ENCODE results near the gene BANP. TPM values are rescaled to one million over a fixed set of nuclear protein-coding genes. Genes with fewer than 3 reads are reported as not detected.
"Not testable (repeated sequence)": the region's sequence is repeated elsewhere in the genome, so short reads cannot be mapped to it uniquely, and the experiment has no call there.

The BANP gene
- total and polyA plus RNA-seq, 4 donors = 7.4 to 35.6 (median 19.7) TPM

- H3K27ac ChIP-seq (ENCODE audit: low read depth in 1 of 2, low read length in 2 of 2); H3K36me3 ChIP-seq (ENCODE audit: control insufficient read depth in 1 of 2, insufficient read depth in 2 of 2, low read length in 1 of 2); H3K9me3 ChIP-seq (ENCODE audit: control insufficient read depth, low read length); intact Hi-C loops (cut with DNase I); H3K4me3 ChIP-seq (ENCODE audit: low read length in 2 of 2); DNase-seq; H3K27me3 ChIP-seq (ENCODE audit: control insufficient read depth in 1 of 2, insufficient read depth in 2 of 2, low read length in 1 of 2); ATAC-seq (ENCODE audit: low FRiP score); H3K4me1 ChIP-seq (ENCODE audit: control insufficient read depth in 1 of 2, insufficient read depth in 2 of 2, low read length in 2 of 2): not testable (repeated sequence)
- WGBS, 2 donors = 68 to 79% methylated on average over 47 to 59 of the region's 59 CpGs
Measured at GRCh38 chr16:88019041-88019820, 68.0 kb downstream of the BANP start.

GRCh38 chr16:88019821-88020515 is 68.7 kb downstream of the BANP start:
- Histone ChIP-seq H3K36me3 (ENCODE audit: control insufficient read depth in 1 of 2, insufficient read depth in 2 of 2, low read length in 1 of 2) (no peaks in the 10 kb centered on the region), H3K9me3 (ENCODE audit: control insufficient read depth, low read length) (no peaks in the 10 kb centered on the region), H3K27ac (ENCODE audit: low read depth in 1 of 2, low read length in 2 of 2) (no peak overlapping the region), H3K27me3 (ENCODE audit: control insufficient read depth in 1 of 2, insufficient read depth in 2 of 2, low read length in 1 of 2) (no peaks in the 10 kb centered on the region), H3K4me1 (ENCODE audit: control insufficient read depth in 1 of 2, insufficient read depth in 2 of 2, low read length in 2 of 2) (no peaks in the 10 kb centered on the region), H3K4me3 (ENCODE audit: low read length in 2 of 2) (no peak overlapping the region)
- intact Hi-C loops (cut with DNase I) = no loop called here
- 93 to 94% methylated on average over 23 of the region's 23 CpGs for WGBS, 2 donors
- ATAC-seq (ENCODE audit: low FRiP score) (no peak), DNase-seq (no peak)

GRCh38 chr16:88020516-88020885 is 69.3 kb downstream of the BANP start:
- Histone ChIP-seq H3K27me3 (ENCODE audit: control insufficient read depth in 1 of 2, insufficient read depth in 2 of 2, low read length in 1 of 2) (no peaks in the 10 kb centered on the region), H3K27ac (ENCODE audit: low read depth in 1 of 2, low read length in 2 of 2) (no peak overlapping the region), H3K4me3 (ENCODE audit: low read length in 2 of 2) (no peak overlapping the region), H3K9me3 (ENCODE audit: control insufficient read depth, low read length) (no peaks in the 10 kb centered on the region), H3K36me3 (ENCODE audit: control insufficient read depth in 1 of 2, insufficient read depth in 2 of 2, low read length in 1 of 2) (no peaks in the 10 kb centered on the region), H3K4me1 (ENCODE audit: control insufficient read depth in 1 of 2, insufficient read depth in 2 of 2, low read length in 2 of 2) (no peaks in the 10 kb centered on the region)
- DNase-seq = no peak
- ATAC-seq (ENCODE audit: low FRiP score) = no peak
- intact Hi-C loops (cut with DNase I) = no loop called here
- 93 to 95% methylated on average over 10 of the region's 10 CpGs for WGBS, 2 donors

- DNase-seq; H3K4me1 ChIP-seq (ENCODE audit: control insufficient read depth in 1 of 2, insufficient read depth in 2 of 2, low read length in 2 of 2); H3K27me3 ChIP-seq (ENCODE audit: control insufficient read depth in 1 of 2, insufficient read depth in 2 of 2, low read length in 1 of 2); H3K4me3 ChIP-seq (ENCODE audit: low read length in 2 of 2); H3K9me3 ChIP-seq (ENCODE audit: control insufficient read depth, low read length); intact Hi-C loops (cut with DNase I); H3K36me3 ChIP-seq (ENCODE audit: control insufficient read depth in 1 of 2, insufficient read depth in 2 of 2, low read length in 1 of 2); H3K27ac ChIP-seq (ENCODE audit: low read depth in 1 of 2, low read length in 2 of 2): not testable (repeated sequence)
- peak; percentile 20 for ATAC-seq (ENCODE audit: low FRiP score)
- WGBS, 2 donors = 84 to 87% methylated on average over 26 of the region's 26 CpGs
Measured at GRCh38 chr16:88021041-88021970, 70.1 kb downstream of the BANP start.

- DNase-seq = peak in 1 of 2 donors; percentile 22
- WGBS, 2 donors = 87 to 89% methylated on average over 23 of the region's 23 CpGs
- H3K27ac ChIP-seq (ENCODE audit: low read depth in 1 of 2, low read length in 2 of 2) = no peak overlapping the region
Measured at GRCh38 chr16:88022076-88023042, 71.1 kb downstream of the BANP start.

GRCh38 chr16:88023366-88023765 is 72.1 kb downstream of the BANP start:
- intact Hi-C loops (cut with DNase I) = no loop called here
- ATAC-seq (ENCODE audit: low FRiP score) = no peak

More at GRCh38 chr16:88022076-88023042, 71.1 kb downstream of the BANP start:
- Histone ChIP-seq H3K4me3 (ENCODE audit: low read length in 2 of 2) (no peak overlapping the region), H3K36me3 (ENCODE audit: control insufficient read depth in 1 of 2, insufficient read depth in 2 of 2, low read length in 1 of 2) (no peaks in the 10 kb centered on the region), H3K9me3 (ENCODE audit: control insufficient read depth, low read length) (no peaks in the 10 kb centered on the region), H3K4me1 (ENCODE audit: control insufficient read depth in 1 of 2, insufficient read depth in 2 of 2, low read length in 2 of 2) (no peaks in the 10 kb centered on the region), H3K27me3 (ENCODE audit: control insufficient read depth in 1 of 2, insufficient read depth in 2 of 2, low read length in 1 of 2) (no peaks in the 10 kb centered on the region)
- intact Hi-C loops (cut with DNase I) = no loop called here
- no peak for ATAC-seq (ENCODE audit: low FRiP score)

GRCh38 chr16:88023786-88024185 is 72.6 kb downstream of the BANP start:
- intact Hi-C loops (cut with DNase I) = no loop called here
- WGBS, 2 donors = 95% methylated on average over 16 of the region's 16 CpGs
- Histone ChIP-seq H3K9me3 (ENCODE audit: control insufficient read depth, low read length) (no peaks in the 10 kb centered on the region), H3K27ac (ENCODE audit: low read depth in 1 of 2, low read length in 2 of 2) (no peak overlapping the region), H3K4me3 (ENCODE audit: low read length in 2 of 2) (no peak overlapping the region), H3K4me1 (ENCODE audit: control insufficient read depth in 1 of 2, insufficient read depth in 2 of 2, low read length in 2 of 2) (no peaks in the 10 kb centered on the region), H3K36me3 (ENCODE audit: control insufficient read depth in 1 of 2, insufficient read depth in 2 of 2, low read length in 1 of 2) (peaks cover 0 to 2% of the 10 kb centered on the region in 2 donors), H3K27me3 (ENCODE audit: control insufficient read depth in 1 of 2, insufficient read depth in 2 of 2, low read length in 1 of 2) (no peaks in the 10 kb centered on the region)
- ATAC-seq (ENCODE audit: low FRiP score) (no peak), DNase-seq (no peak)

More at GRCh38 chr16:88023366-88023765, 72.1 kb downstream of the BANP start:
- no peaks in the 10 kb centered on the region for H3K27me3 ChIP-seq (ENCODE audit: control insufficient read depth in 1 of 2, insufficient read depth in 2 of 2, low read length in 1 of 2)
- WGBS, 2 donors = 45 to 56% methylated on average over 8 to 12 of the region's 12 CpGs
- no peaks in the 10 kb centered on the region for H3K4me1 ChIP-seq (ENCODE audit: control insufficient read depth in 1 of 2, insufficient read depth in 2 of 2, low read length in 2 of 2)
- H3K27ac ChIP-seq (ENCODE audit: low read depth in 1 of 2, low read length in 2 of 2) = no peak overlapping the region
- H3K9me3 ChIP-seq (ENCODE audit: control insufficient read depth, low read length) = no peaks in the 10 kb centered on the region
- H3K4me3 ChIP-seq (ENCODE audit: low read length in 2 of 2) = no peak overlapping the region
- no peak for DNase-seq
- H3K36me3 ChIP-seq (ENCODE audit: control insufficient read depth in 1 of 2, insufficient read depth in 2 of 2, low read length in 1 of 2) = peaks cover 0 to 2% of the 10 kb centered on the region in 2 donors

Data from aorta (tissue), 5 donors.